ENCODE data around the gene NAPG.

- peak; percentile 3 for TF ChIP-seq CTCF (IDR thresholded peaks at IDR 0.05; ENCODE audit: borderline replicate concordance, extremely low read depth, low read length, poor library complexity, severe bottlenecking)
- TF ChIP-seq EZH2 (IDR thresholded peaks at IDR 0.05; ENCODE audit: borderline replicate concordance, low read depth, low read length, severe bottlenecking) = no peak
Measured at GRCh38 chr18:10558967-10559298, 33.1 kb downstream of the NAPG start.

All from DND-41 (cell line).